ENCODE data around the gene FAM168A. TPM values are rescaled to one million over a fixed set of nuclear protein-coding genes. Genes with fewer than 3 reads are reported as not detected.

The FAM168A gene
- total RNA-seq, 4 donors from 2014 or later = 31.1 to 50.8 (median 41.1) TPM

- no peaks in the 10 kb centered on the region for H3K36me3 ChIP-seq
- intact Hi-C loops (cut with DNase I) = loop anchor here (10.0 kb wide), 1 partner anchor 117 kb away; no protein-coding TSS in a partner anchor
- WGBS = 93% methylated on average over 4 of the region's 4 CpGs
- no peak for TF ChIP-seq POLR2A (IDR thresholded peaks at IDR 0.05; ENCODE audit: low read depth)
- no peak for TF ChIP-seq CTCF (IDR thresholded peaks at IDR 0.05)
- no peak for TF ChIP-seq POLR2AphosphoS5 (IDR thresholded peaks at IDR 0.05)
- TF ChIP-seq EP300 (IDR thresholded peaks at IDR 0.05) = no peak
- peaks cover 7 to 27% (median 13%) of the 10 kb centered on the region in 4 donors for H3K4me1 ChIP-seq
- DNase-seq (ENCODE audit: extremely low spot score) = no peak
- H3K27ac ChIP-seq (replicated peaks in 1 of 4) = no peak overlapping the region
- no peaks in the 10 kb centered on the region for H3K27me3 ChIP-seq
- no peaks in the 10 kb centered on the region for H3K9me3 ChIP-seq
- no peak overlapping the region for H3K4me3 ChIP-seq
Observed at GRCh38 chr11:73591743-73592142, 6.2 kb downstream of the FAM168A start.

- TF ChIP-seq EP300 (IDR thresholded peaks at IDR 0.05) (no peak), POLR2AphosphoS5 (IDR thresholded peaks at IDR 0.05) (no peak), CTCF (IDR thresholded peaks at IDR 0.05) (no peak), POLR2A (IDR thresholded peaks at IDR 0.05; ENCODE audit: low read depth) (no peak)
- H3K27ac ChIP-seq (replicated peaks in 1 of 4) = no peak overlapping the region
- no peaks in the 10 kb centered on the region for H3K36me3 ChIP-seq
- H3K4me3 ChIP-seq = no peak overlapping the region
- H3K27me3 ChIP-seq = no peaks in the 10 kb centered on the region
- H3K9me3 ChIP-seq = no peaks in the 10 kb centered on the region
- DNase-seq (ENCODE audit: extremely low spot score) = no peak
- peaks cover under 1 to 20% (median 6%) of the 10 kb centered on the region in 4 donors for H3K4me1 ChIP-seq
- 88% methylated on average over 7 of the region's 7 CpGs for WGBS
- intact Hi-C loops (cut with DNase I) = loop anchor here (10.0 kb wide), 1 partner anchor 116 kb away; no protein-coding TSS in a partner anchor
Observed at GRCh38 chr11:73590991-73591390, 6.9 kb downstream of the FAM168A start.

- intact Hi-C loops (cut with DNase I) = no loop called here
- Histone ChIP-seq H3K9me3 (no peaks in the 10 kb centered on the region), H3K27me3 (no peaks in the 10 kb centered on the region), H3K36me3 (no peaks in the 10 kb centered on the region), H3K27ac (replicated peaks in 1 of 4) (no peak overlapping the region), H3K4me1 (no peaks in the 10 kb centered on the region), H3K4me3 (no peak overlapping the region)
- TF ChIP-seq POLR2A (IDR thresholded peaks at IDR 0.05; ENCODE audit: low read depth) (no peak), EP300 (IDR thresholded peaks at IDR 0.05) (no peak), CTCF (IDR thresholded peaks at IDR 0.05) (no peak), POLR2AphosphoS5 (IDR thresholded peaks at IDR 0.05) (no peak)
- no peak for DNase-seq (ENCODE audit: extremely low spot score)
- WGBS = 82% methylated on average over 1 of the region's 1 CpG
Observed at GRCh38 chr11:73586791-73587190, 11.1 kb downstream of the FAM168A start.

- H3K4me1 ChIP-seq = no peaks in the 10 kb centered on the region
- no peak for TF ChIP-seq CTCF (IDR thresholded peaks at IDR 0.05)
- no peak for TF ChIP-seq POLR2A (IDR thresholded peaks at IDR 0.05; ENCODE audit: low read depth)
- TF ChIP-seq EP300 (IDR thresholded peaks at IDR 0.05) = no peak
- no peak for TF ChIP-seq POLR2AphosphoS5 (IDR thresholded peaks at IDR 0.05)
- no peaks in the 10 kb centered on the region for H3K36me3 ChIP-seq
- intact Hi-C loops (cut with DNase I) = no loop called here
- no peaks in the 10 kb centered on the region for H3K9me3 ChIP-seq
- no peak overlapping the region for H3K4me3 ChIP-seq
- H3K27me3 ChIP-seq = no peaks in the 10 kb centered on the region
- DNase-seq (ENCODE audit: extremely low spot score) = no peak
- WGBS = 96% methylated on average over 1 of the region's 1 CpG
- no peak overlapping the region for H3K27ac ChIP-seq (replicated peaks in 1 of 4)
Observed at GRCh38 chr11:73585834-73586575, 11.9 kb downstream of the FAM168A start.

Measured in esophagus muscularis mucosa (tissue), 4 donors.